Ishikawa (cell line): ENCODE results near the gene IMMP2L.

ENCODE experiments used
- CEBPB ChIP-seq: IDR thresholded peaks from 2 replicates; pipeline ENCODE4 v1.6.1; 2012
- CREB1 ChIP-seq: IDR thresholded peaks from 2 replicates; pipeline ENCODE4 v1.6.1; 2012; ENCODE audit warnings: low read depth
- EGR1 ChIP-seq: IDR thresholded peaks from 2 replicates; pipeline ENCODE4 v1.6.1; 2012
- EP300 ChIP-seq: IDR thresholded peaks from 2 replicates; pipeline ENCODE4 v1.6.1; 2012; ENCODE audit warnings: borderline replicate concordance
- FOXM1 ChIP-seq: IDR thresholded peaks from 2 replicates; pipeline ENCODE4 v1.6.1; 2012; ENCODE audit warnings: low read depth, borderline replicate concordance
- MAX ChIP-seq: IDR thresholded peaks from 2 replicates; pipeline ENCODE4 v1.6.1; 2012
- NFIC ChIP-seq: IDR thresholded peaks from 2 replicates; pipeline ENCODE4 v1.6.1; 2012
- RAD21 ChIP-seq: IDR thresholded peaks from 2 replicates; pipeline ENCODE4 v1.6.1; 2012; ENCODE audit warnings: low read depth
- REST ChIP-seq: IDR thresholded peaks from 2 replicates; pipeline ENCODE4 v1.6.1; 2012; ENCODE audit warnings: low read depth, mild to moderate bottlenecking
- TAF1 ChIP-seq: IDR thresholded peaks from 2 replicates; pipeline ENCODE4 v1.6.1; 2012; ENCODE audit warnings: low read depth, mild to moderate bottlenecking
- TCF12 ChIP-seq: IDR thresholded peaks from 2 replicates; pipeline ENCODE4 v1.6.1; 2012; ENCODE audit warnings: low read depth
- TEAD4 ChIP-seq: IDR thresholded peaks from 2 replicates; pipeline ENCODE4 v1.6.1; 2012
- USF1 ChIP-seq: IDR thresholded peaks from 2 replicates; pipeline ENCODE4 v1.6.1; 2012
- YY1 ChIP-seq: IDR thresholded peaks from 2 replicates; pipeline ENCODE4 v1.6.1; 2012; ENCODE audit warnings: low read depth
- ZBTB7A ChIP-seq: IDR thresholded peaks from 2 replicates; pipeline ENCODE4 v1.6.1; 2012; ENCODE audit warnings: low read depth

The IMMP2L gene

GRCh38 chr7:111198255-111198654, 364.0 kb downstream of the IMMP2L start:
- TF ChIP-seq EP300 (0 out of 2 replicates have a peak, but pooled peaks have one; percentile 15), TEAD4 (no peak)

- TF ChIP-seq CREB1 (no peak), CEBPB (no peak), YY1 (no peak), REST (no peak), EGR1 (no peak)
Measured at GRCh38 chr7:111196655-111197054, 365.6 kb downstream of the IMMP2L start.

- TF ChIP-seq TEAD4 (no peak), EGR1 (no peak), YY1 (no peak), NFIC (no peak), MAX (no peak), TCF12 (no peak), ZBTB7A (no peak), REST (no peak), FOXM1 (no peak), RAD21 (no peak), USF1 (no peak), CREB1 (no peak), TAF1 (no peak), EP300 (no peak)
Measured at GRCh38 chr7:111192614-111193413, 369.5 kb downstream of the IMMP2L start.

- TF ChIP-seq FOXM1 (no peak), TCF12 (no peak), TEAD4 (no peak), USF1 (no peak), YY1 (no peak), ZBTB7A (no peak), CEBPB (no peak), RAD21 (no peak), TAF1 (no peak), EP300 (no peak), CREB1 (no peak), NFIC (no peak), EGR1 (no peak), REST (no peak), MAX (no peak)
Measured at GRCh38 chr7:111190804-111191203, 371.5 kb downstream of the IMMP2L start.

- TF ChIP-seq FOXM1 (no peak), NFIC (no peak), TAF1 (no peak), CREB1 (no peak)
Measured at GRCh38 chr7:111184987-111185386, 377.3 kb downstream of the IMMP2L start.
